GM20000 (cell line): ENCODE data around the gene GET3.
A peak's percentile ranks its signal among the peaks of the same experiment; 100 is the strongest.

Source experiments
- DNase-seq: peaks from one replicate; pipeline ENCODE4 v3.0.0; 2012; ENCODE audit warnings: low spot score
- TF ChIP-seq, protein P1 (sequence below): IDR thresholded peaks from 2 replicates; pipeline ENCODE4 v1.5.1; 2012; ENCODE audit warnings: mild to moderate bottlenecking, control low read depth; ENCODE audit errors: extremely low read depth, missing control alignments

Gene GET3

DNA sequence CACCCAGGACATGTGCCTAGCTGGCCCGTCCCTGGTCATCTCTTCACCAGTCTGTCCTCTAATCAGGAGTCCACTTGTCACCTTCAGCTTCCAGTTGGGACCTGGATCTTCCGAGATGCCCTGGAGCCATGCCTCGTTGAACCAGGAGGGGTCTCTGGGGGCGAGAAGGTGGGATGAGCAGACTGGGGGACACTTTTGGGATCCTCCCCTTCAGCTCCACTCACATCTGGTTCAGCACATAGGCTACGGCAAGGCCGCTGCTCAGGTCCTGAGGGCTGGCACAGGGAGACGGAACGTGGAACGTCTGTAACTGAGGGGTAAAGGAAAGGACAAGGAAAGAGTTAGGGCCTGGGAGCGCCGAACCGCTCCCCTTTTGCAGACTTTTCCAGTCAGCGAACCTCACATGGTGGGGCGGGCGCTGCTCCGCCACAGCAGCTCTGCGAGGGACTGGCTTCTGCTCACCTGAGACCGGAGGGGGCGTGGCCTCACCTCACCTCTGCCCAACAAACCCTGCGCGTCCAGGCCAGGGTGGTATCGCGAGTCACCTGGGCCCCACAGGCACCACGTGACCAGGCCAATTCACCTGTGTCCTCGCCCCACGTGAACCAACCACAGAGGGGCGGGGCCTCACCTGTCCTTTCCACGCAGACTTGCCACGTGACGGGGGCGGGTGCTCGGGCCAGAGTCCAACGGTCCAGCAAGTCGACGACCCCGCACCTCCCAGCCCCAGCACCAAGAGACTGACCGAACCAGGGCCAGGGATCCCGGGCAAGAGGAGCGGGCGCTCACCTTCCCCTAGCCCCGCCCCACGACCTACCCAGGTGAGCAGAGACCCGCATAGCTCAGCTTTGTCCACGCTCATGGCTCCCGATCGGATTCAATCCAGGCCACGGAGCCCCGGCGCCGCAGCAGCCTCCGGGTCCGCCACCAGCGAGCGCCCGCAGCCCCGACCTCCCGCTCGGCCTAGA lies 37.6 kb downstream of the GET3 start, which contains the start of gene HOOK2:
Gene HOOK2 (minus strand): TSS at position 965 of the 968 bp plus-strand sequence. CDS start 103 bp downstream, at position 862.
- no peak for DNase-seq
- TF ChIP-seq, protein P1, sequence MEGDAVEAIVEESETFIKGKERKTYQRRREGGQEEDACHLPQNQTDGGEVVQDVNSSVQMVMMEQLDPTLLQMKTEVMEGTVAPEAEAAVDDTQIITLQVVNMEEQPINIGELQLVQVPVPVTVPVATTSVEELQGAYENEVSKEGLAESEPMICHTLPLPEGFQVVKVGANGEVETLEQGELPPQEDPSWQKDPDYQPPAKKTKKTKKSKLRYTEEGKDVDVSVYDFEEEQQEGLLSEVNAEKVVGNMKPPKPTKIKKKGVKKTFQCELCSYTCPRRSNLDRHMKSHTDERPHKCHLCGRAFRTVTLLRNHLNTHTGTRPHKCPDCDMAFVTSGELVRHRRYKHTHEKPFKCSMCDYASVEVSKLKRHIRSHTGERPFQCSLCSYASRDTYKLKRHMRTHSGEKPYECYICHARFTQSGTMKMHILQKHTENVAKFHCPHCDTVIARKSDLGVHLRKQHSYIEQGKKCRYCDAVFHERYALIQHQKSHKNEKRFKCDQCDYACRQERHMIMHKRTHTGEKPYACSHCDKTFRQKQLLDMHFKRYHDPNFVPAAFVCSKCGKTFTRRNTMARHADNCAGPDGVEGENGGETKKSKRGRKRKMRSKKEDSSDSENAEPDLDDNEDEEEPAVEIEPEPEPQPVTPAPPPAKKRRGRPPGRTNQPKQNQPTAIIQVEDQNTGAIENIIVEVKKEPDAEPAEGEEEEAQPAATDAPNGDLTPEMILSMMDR, result no peak

- DNase-seq, result peak; percentile 83
- TF ChIP-seq, protein P1, result peak; percentile 88
These were observed 40.1 kb downstream of the GET3 start for GRCh38 chr19:12777217-12778016.

DNA sequence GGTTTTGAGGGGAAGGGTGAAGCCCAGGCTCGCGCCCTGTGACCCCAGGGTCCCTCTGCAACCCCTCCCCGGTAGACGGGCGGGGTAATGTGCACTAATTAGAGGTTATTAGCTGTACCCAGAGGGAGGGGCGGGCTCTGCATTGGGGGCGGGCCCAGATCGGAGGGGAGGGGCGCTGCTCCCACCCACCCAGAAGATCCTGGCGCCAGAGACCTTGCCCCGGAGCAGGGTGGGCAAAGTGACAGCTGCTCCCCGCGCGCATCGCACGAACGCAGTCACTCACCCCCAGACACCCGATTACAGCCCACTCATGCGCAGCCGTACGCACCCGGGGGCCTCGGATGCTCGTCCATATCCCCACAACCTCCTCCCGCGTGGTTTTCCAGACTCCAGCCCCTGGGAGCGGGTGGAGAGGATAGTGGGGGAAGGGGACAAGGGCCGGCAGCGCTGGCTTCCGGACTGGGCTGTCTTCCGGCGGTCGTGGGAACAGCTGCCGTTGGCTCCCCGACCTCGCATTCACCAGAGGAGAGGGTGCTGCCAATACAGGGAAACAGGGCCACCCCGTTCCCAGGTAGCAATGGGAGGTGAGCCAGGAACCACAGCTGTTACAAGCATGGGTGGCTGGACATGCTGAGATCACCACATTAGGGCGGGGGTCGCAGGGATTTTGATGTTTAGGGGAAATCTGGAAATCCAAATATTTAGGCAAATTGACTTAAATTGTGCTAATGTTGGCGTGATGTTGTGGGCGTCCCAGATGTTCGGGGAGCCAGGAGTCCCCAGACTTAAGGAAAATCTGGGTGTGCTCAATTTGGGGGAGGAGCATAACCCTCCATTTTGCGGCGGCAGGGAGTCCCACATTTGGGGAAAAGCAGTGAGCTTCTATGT lies 41.0 kb downstream of the GET3 start:
- TF ChIP-seq, protein P1, result no peak
- DNase-seq, result peak; percentile 65

DNA sequence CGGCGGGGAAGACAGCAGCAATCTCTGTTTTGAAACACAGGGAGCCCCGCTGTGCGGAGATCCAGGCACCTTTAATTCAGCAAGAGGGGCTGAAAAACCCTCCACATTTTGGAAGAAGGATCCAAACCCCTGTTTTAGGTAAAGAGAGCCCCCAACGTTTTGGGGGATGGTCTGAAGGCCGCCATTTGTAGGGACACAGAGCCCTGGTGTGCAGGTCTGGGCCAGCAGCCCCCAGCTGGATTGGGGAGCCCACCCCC lies 41.5 kb downstream of the GET3 start:
- no peak for DNase-seq
- TF ChIP-seq, protein P1, result no peak

DNA sequence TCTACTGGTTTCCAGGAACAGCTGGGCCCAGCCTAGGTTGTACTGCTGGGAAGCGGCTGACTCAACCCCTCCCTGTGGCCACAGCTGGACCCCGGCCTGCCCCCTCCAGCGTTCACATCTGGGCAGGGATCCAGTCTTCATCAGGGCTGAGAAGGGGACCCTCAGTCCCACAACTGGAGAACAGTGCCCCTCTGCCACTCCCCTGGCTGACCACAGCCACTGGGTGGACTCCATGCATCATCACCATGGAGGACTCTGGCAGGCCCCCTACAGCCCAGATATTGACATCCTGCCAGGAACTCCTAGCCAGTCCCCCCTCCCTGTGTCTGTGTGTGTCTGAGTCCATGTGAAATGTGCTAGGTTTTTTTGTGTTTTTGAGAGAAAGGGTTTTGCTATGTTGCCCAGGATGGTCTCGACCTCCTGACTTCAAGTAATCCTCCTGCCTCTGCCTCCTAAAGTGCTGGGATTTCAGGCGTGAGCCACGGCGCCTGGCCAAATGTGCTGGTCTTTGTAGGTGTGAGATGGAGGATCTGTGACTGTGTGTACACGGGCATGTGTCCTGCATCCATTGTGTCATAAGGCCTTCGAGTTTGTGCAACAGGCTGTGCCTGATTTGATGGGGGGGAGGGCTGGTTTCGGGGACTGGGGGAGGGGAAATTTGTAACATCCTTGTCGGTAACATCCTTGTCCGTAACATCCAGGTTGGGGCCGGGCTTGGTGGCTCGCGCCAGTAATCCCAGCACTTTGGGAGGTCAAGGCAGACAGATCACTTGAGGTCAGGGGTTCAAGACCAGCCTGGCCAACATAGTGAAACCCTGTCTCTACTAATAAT lies 42.1 kb downstream of the GET3 start:
- no peak for DNase-seq
- TF ChIP-seq, protein P1, result peak; percentile 8

GRCh38 chr19:12782174-12782423 lies 44.8 kb downstream of the GET3 start:
- no peak for DNase-seq

More at GRCh38 chr19:12782174-12782423, 44.8 kb downstream of the GET3 start:
- TF ChIP-seq, protein P1, result no peak
